ENCODE results near the gene OR4D9. TPM values are rescaled to one million over a fixed set of nuclear protein-coding genes. Genes with fewer than 3 reads are reported as not detected.
"Not testable (repeated sequence)": the region's sequence is repeated elsewhere in the genome, so short reads cannot be mapped to it uniquely, and the experiment has no call there.

Gene OR4D9
- polyA plus RNA-seq, 1 of the 3 experiments (the other 2 are of a cell fraction): not detected

DNA sequence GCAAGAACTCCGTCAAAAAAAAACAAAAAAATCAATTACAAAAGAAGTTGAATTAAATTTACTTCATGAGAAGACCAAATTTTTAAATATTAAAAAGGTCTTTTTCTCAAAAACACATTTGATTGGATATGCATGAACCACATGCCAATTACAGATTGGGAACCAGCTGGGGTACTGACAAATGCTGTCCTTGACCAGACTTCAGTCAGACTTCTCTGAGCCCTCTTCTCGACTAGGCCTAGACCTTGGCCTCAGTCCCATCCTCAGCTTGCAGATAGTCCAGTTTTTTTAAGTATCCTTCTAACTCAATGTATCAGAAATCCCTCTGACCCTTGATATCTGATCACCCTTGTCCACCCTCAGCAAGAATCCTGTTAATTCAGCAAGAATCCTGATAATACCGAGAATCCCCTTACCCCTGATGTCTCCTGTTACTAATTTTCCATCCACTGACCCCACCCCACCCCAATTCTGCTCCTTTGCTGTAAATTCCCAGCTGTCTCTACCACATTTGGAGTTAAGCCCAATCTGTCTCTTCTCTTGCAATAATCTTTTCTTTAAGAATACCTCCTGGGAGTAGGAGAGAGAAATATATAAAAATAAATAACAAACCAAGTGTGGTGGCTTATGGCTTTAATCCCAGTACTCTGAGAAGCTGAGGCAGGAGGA lies 30.9 kb downstream of the OR4D9 start:
- Histone ChIP-seq H3K4me3 (ENCODE audit: low read depth in 2 of 2, low read length in 1 of 2) (no peak overlapping the region), H3K4me2 (no peak overlapping the region), H3K9me3 (no peaks in the 10 kb centered on the region), H3K36me3 (replicated peaks in 1 of 2; ENCODE audit: control insufficient read depth in 1 of 2, insufficient read depth in 2 of 2, low read length in 1 of 2) (no peaks in the 10 kb centered on the region), H3K27ac (ENCODE audit: low read depth in 2 of 2, low read length in 1 of 2) (no peak overlapping the region), H3K79me2 (ENCODE audit: insufficient read depth) (no peaks in the 10 kb centered on the region), H4K20me1 (ENCODE audit: insufficient read depth) (no peaks in the 10 kb centered on the region), H3K4me1 (ENCODE audit: control insufficient read depth in 1 of 2, insufficient read depth in 2 of 2, low read depth in 1 of 2, low read length in 1 of 2) (peaks cover 0 to 5% of the 10 kb centered on the region in 2 experiments; a peak in 1 of 4 replicates), H3F3A (replicated peaks; ENCODE audit: insufficient read depth) (peaks cover 8% of the 10 kb centered on the region), H2AFZ (ENCODE audit: low read depth) (no peak overlapping the region), H3K9me2 (no peaks in the 10 kb centered on the region), H3K27me3 (ENCODE audit: insufficient read depth) (no peaks in the 10 kb centered on the region), H3K9ac (no peak overlapping the region)
- ChIA-PET CTCF (no interaction called here), POLR2A (interaction anchor here (0.7 kb wide), 1 partner anchor 1618 kb away, joined by 3 read pairs; no protein-coding TSS in a partner anchor)
- TF ChIP-seq, protein P1, sequence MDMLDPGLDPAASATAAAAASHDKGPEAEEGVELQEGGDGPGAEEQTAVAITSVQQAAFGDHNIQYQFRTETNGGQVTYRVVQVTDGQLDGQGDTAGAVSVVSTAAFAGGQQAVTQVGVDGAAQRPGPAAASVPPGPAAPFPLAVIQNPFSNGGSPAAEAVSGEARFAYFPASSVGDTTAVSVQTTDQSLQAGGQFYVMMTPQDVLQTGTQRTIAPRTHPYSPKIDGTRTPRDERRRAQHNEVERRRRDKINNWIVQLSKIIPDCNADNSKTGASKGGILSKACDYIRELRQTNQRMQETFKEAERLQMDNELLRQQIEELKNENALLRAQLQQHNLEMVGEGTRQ (IDR thresholded peaks at IDR 0.05; ENCODE audit: borderline replicate concordance, low read depth, low read length): no peak
- TF ChIP-seq NFIC (IDR thresholded peaks at IDR 0.05; ENCODE audit: borderline replicate concordance) (no peak), GABPA (IDR thresholded peaks at IDR 0.05; ENCODE audit: low read depth) (no peak), FOXJ3 (CRISPR knock-in tag; IDR thresholded peaks at IDR 0.05) (no peak), MEF2A (IDR thresholded peaks at IDR 0.05; ENCODE audit: borderline replicate concordance, low read depth) (no peak), EZH2phosphoT487 (IDR thresholded peaks at IDR 0.05; ENCODE audit: borderline replicate concordance, low read depth) (no peak), FOXM1 (IDR thresholded peaks at IDR 0.05; ENCODE audit: low read depth) (no peak), RFX5 (IDR thresholded peaks at IDR 0.05; ENCODE audit: low read length) (no peak), CHD2 (IDR thresholded peaks at IDR 0.05; ENCODE audit: low read length, partially characterized antibody) (no peak), RXRA (IDR thresholded peaks at IDR 0.05; ENCODE audit: borderline replicate concordance, low read depth) (no peak), SMC3 (IDR thresholded peaks at IDR 0.05; ENCODE audit: low read depth, low read length) (no peak), TEAD4 (IDR thresholded peaks at IDR 0.05; ENCODE audit: borderline replicate concordance, insufficient read depth) (no peak), RAD21 (IDR thresholded peaks at IDR 0.05; ENCODE audit: low read length) (no peak), MXI1 (IDR thresholded peaks at IDR 0.05; ENCODE audit: low read depth, low read length) (no peak), TCF12 (IDR thresholded peaks at IDR 0.05) (no peak), SIN3A (IDR thresholded peaks at IDR 0.05; ENCODE audit: borderline replicate concordance, low read depth, low read length) (no peak)
- TF ChIP-seq, protein P2, sequence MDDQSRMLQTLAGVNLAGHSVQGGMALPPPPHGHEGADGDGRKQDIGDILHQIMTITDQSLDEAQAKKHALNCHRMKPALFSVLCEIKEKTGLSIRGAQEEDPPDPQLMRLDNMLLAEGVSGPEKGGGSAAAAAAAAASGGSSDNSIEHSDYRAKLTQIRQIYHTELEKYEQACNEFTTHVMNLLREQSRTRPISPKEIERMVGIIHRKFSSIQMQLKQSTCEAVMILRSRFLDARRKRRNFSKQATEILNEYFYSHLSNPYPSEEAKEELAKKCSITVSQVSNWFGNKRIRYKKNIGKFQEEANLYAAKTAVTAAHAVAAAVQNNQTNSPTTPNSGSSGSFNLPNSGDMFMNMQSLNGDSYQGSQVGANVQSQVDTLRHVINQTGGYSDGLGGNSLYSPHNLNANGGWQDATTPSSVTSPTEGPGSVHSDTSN (IDR thresholded peaks at IDR 0.05): no peak
- TF ChIP-seq, protein P3, sequence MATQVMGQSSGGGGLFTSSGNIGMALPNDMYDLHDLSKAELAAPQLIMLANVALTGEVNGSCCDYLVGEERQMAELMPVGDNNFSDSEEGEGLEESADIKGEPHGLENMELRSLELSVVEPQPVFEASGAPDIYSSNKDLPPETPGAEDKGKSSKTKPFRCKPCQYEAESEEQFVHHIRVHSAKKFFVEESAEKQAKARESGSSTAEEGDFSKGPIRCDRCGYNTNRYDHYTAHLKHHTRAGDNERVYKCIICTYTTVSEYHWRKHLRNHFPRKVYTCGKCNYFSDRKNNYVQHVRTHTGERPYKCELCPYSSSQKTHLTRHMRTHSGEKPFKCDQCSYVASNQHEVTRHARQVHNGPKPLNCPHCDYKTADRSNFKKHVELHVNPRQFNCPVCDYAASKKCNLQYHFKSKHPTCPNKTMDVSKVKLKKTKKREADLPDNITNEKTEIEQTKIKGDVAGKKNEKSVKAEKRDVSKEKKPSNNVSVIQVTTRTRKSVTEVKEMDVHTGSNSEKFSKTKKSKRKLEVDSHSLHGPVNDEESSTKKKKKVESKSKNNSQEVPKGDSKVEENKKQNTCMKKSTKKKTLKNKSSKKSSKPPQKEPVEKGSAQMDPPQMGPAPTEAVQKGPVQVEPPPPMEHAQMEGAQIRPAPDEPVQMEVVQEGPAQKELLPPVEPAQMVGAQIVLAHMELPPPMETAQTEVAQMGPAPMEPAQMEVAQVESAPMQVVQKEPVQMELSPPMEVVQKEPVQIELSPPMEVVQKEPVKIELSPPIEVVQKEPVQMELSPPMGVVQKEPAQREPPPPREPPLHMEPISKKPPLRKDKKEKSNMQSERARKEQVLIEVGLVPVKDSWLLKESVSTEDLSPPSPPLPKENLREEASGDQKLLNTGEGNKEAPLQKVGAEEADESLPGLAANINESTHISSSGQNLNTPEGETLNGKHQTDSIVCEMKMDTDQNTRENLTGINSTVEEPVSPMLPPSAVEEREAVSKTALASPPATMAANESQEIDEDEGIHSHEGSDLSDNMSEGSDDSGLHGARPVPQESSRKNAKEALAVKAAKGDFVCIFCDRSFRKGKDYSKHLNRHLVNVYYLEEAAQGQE (IDR thresholded peaks at IDR 0.05; ENCODE audit: low read depth, low read length): no peak
- 46% methylated on average over 3 of the region's 3 CpGs for WGBS (ENCODE audit: low lambda C conversion rate)
- DNase-seq: no peak

DNA sequence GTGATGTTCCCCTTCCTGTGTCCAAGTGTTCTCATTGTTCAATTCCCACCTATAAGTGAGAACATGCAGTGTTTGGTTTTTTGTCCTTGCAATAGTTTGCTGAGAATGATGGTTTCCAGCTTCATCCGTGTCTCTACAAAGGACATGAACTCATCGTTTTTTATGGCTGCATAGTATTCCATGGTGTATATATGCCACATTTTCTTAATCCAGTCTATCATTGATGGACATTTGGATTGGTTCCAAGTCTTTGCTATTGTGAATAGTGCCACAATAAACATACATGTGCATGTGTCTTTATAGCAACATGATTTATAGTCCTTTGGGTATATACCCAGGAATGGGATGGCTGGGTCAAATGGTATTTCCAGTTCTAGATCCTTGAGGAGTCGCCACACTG lies 32.4 kb downstream of the OR4D9 start:
- CTCF ChIA-PET; DNase-seq; H3K4me1 ChIP-seq (ENCODE audit: control insufficient read depth in 1 of 2, insufficient read depth in 2 of 2, low read depth in 1 of 2, low read length in 1 of 2); H3K9ac ChIP-seq; H3K36me3 ChIP-seq (replicated peaks in 1 of 2; ENCODE audit: control insufficient read depth in 1 of 2, insufficient read depth in 2 of 2, low read length in 1 of 2); H2AFZ ChIP-seq (ENCODE audit: low read depth); H3F3A ChIP-seq (replicated peaks; ENCODE audit: insufficient read depth); H3K27ac ChIP-seq (ENCODE audit: low read depth in 2 of 2, low read length in 1 of 2); H3K4me2 ChIP-seq; H3K9me3 ChIP-seq; H4K20me1 ChIP-seq (ENCODE audit: insufficient read depth); H3K27me3 ChIP-seq (ENCODE audit: insufficient read depth); H3K4me3 ChIP-seq (ENCODE audit: low read depth in 2 of 2, low read length in 1 of 2); H3K9me2 ChIP-seq; POLR2A ChIA-PET; H3K79me2 ChIP-seq (ENCODE audit: insufficient read depth): not testable (repeated sequence)
- WGBS (ENCODE audit: low lambda C conversion rate): 46% methylated on average over 3 of the region's 3 CpGs
